ENCODE data around the gene PPFIBP2.

DNA sequence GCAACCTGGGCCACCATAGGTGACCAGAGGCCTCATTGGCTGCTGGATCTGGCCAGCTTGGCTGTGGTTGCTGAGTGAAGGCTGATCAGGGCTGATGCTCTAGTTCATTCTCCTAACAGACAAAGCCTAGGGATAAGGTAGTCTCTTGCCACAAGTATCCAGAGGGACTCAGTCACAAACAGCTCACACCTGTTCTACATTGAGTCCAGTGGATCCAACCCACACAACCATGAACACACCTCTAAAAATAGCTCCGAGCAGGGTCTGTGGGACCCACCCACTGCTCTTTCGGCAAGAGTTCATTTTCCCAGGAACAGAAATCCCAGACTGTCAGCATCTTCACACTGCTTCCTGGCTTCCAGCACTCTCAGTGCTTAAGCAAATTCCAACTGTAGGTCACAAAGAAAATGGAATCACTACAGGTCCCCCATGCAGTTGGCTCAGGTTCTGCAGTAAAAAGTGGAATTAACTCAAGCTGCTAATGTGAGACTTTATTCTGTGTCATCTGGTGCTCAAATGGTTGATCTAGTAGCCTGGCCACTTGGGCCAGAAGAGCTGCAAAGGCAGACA lies 67.3 kb downstream of the PPFIBP2 start:
- TF ChIP-seq, protein P1, sequence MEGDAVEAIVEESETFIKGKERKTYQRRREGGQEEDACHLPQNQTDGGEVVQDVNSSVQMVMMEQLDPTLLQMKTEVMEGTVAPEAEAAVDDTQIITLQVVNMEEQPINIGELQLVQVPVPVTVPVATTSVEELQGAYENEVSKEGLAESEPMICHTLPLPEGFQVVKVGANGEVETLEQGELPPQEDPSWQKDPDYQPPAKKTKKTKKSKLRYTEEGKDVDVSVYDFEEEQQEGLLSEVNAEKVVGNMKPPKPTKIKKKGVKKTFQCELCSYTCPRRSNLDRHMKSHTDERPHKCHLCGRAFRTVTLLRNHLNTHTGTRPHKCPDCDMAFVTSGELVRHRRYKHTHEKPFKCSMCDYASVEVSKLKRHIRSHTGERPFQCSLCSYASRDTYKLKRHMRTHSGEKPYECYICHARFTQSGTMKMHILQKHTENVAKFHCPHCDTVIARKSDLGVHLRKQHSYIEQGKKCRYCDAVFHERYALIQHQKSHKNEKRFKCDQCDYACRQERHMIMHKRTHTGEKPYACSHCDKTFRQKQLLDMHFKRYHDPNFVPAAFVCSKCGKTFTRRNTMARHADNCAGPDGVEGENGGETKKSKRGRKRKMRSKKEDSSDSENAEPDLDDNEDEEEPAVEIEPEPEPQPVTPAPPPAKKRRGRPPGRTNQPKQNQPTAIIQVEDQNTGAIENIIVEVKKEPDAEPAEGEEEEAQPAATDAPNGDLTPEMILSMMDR (IDR thresholded peaks at IDR 0.05): no peak
- no peak for TF ChIP-seq EZH2 (IDR thresholded peaks at IDR 0.05; ENCODE audit: borderline replicate concordance, insufficient read depth, low read depth, low read length, poor library complexity, severe bottlenecking)

Data from B cell (primary cell).